ENCODE results near the gene SLC22A7.
A peak's percentile ranks its signal among the peaks of the same experiment; 100 is the strongest.

Gene SLC22A7

GRCh38 chr6:43328528-43328927, 30.5 kb downstream of the SLC22A7 start:
- CTCF ChIA-PET: interaction anchor here (0.6 kb wide), 1 partner anchor 70 kb away, joined by 3 read pairs; no protein-coding TSS in a partner anchor
- POLR2A ChIA-PET (ENCODE audit: low non-redundant PET): no interaction called here
- DNase-seq (ENCODE audit: low spot score): no peak
- no peak for TF ChIP-seq CTCF (conservative IDR thresholded peaks at IDR 0.05; ENCODE audit: low read depth)
- H3K27ac ChIP-seq: no peak overlapping the region

GRCh38 chr6:43331470-43331869, 33.4 kb downstream of the SLC22A7 start:
- POLR2A ChIA-PET (ENCODE audit: low non-redundant PET): no interaction called here

GRCh38 chr6:43331891-43332290, 33.8 kb downstream of the SLC22A7 start:
- no peak overlapping the region for H3K27ac ChIP-seq
- ChIA-PET CTCF (no interaction called here), POLR2A (ENCODE audit: low non-redundant PET) (no interaction called here)
- TF ChIP-seq CTCF (conservative IDR thresholded peaks at IDR 0.05; ENCODE audit: low read depth): no peak
- DNase-seq (ENCODE audit: low spot score): no peak

More at GRCh38 chr6:43331470-43331869, 33.4 kb downstream of the SLC22A7 start:
- no peak for TF ChIP-seq CTCF (conservative IDR thresholded peaks at IDR 0.05; ENCODE audit: low read depth)
- CTCF ChIA-PET: interaction anchor here (0.6 kb wide), 1 partner anchor 23 kb away, joined by 5 read pairs; the partner anchor contains the start of gene CRIP3
- no peak for DNase-seq (ENCODE audit: low spot score)
- H3K27ac ChIP-seq: no peak overlapping the region

- ChIA-PET POLR2A (ENCODE audit: low non-redundant PET) (no interaction called here), CTCF (interaction anchor here (0.6 to 2.7 kb wide), 10 partner anchors 27 to 244 kb away, joined by 3 to 18 read pairs (median 4); partner anchors contain the start of gene DNPH1)
- TF ChIP-seq CTCF (conservative IDR thresholded peaks at IDR 0.05; ENCODE audit: low read depth): peak; percentile 57
- no peak overlapping the region for H3K27ac ChIP-seq
- peak; percentile 58 for DNase-seq (ENCODE audit: low spot score)
Measured at GRCh38 chr6:43334466-43335095, 36.5 kb downstream of the SLC22A7 start.

- no peak for TF ChIP-seq CTCF (conservative IDR thresholded peaks at IDR 0.05; ENCODE audit: low read depth)
- ChIA-PET CTCF (interaction anchor here (0.7 to 2.7 kb wide), 2 partner anchors 72 to 171 kb away, joined by 3 to 18 read pairs; no protein-coding TSS in a partner anchor), POLR2A (ENCODE audit: low non-redundant PET) (no interaction called here)
- H3K27ac ChIP-seq: no peak overlapping the region
- DNase-seq (ENCODE audit: low spot score): no peak
Measured at GRCh38 chr6:43335469-43335868, 37.4 kb downstream of the SLC22A7 start.

GRCh38 chr6:43336382-43336781, 38.3 kb downstream of the SLC22A7 start:
- CTCF ChIA-PET: no interaction called here
- no peak for TF ChIP-seq CTCF (conservative IDR thresholded peaks at IDR 0.05; ENCODE audit: low read depth)
- no peak for DNase-seq (ENCODE audit: low spot score)
- POLR2A ChIA-PET (ENCODE audit: low non-redundant PET): no interaction called here
- H3K27ac ChIP-seq: no peak overlapping the region
